OCI-LY3 (cell line): ENCODE data around the gene PBX3.

ENCODE experiments used
- EZH2phosphoT487 ChIP-seq: fragments of 200-600 bp; shearing (Covaris generic); IDR thresholded peaks from 2 replicates; pipeline ENCODE4 v1.6.1; 2018; ENCODE audit warnings: antibody characterized with exemption, mixed run types, low read depth
- TF ChIP-seq, protein P1 (sequence below): fragments of 200-600, 300-600 bp; sonication (generic); IDR thresholded peaks from 2 replicates; pipeline ENCODE4 v1.5.1; 2014; ENCODE audit warnings: antibody characterized with exemption, low read length, low read depth

DNA sequence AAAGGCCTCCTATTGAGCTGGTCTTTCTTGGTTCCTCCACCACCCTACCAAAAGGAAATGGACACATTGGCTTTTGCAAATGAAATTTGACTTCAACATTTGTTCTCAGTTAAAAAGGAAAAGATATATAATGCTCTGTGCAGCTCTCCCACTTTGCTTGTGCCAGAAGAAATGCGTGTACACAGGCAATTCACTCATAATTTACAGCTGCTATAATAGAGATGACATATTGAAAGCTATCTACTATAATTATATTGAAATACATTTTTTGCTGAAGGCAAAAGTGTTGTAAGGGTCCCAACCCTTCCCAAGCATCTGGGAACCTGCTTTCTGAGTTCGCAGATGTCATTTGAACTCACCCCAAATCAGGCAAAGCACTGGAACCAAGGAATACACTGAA is 173.2 kb downstream of the PBX3 start:
- TF ChIP-seq, protein P1, sequence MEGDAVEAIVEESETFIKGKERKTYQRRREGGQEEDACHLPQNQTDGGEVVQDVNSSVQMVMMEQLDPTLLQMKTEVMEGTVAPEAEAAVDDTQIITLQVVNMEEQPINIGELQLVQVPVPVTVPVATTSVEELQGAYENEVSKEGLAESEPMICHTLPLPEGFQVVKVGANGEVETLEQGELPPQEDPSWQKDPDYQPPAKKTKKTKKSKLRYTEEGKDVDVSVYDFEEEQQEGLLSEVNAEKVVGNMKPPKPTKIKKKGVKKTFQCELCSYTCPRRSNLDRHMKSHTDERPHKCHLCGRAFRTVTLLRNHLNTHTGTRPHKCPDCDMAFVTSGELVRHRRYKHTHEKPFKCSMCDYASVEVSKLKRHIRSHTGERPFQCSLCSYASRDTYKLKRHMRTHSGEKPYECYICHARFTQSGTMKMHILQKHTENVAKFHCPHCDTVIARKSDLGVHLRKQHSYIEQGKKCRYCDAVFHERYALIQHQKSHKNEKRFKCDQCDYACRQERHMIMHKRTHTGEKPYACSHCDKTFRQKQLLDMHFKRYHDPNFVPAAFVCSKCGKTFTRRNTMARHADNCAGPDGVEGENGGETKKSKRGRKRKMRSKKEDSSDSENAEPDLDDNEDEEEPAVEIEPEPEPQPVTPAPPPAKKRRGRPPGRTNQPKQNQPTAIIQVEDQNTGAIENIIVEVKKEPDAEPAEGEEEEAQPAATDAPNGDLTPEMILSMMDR, result no peak
- no peak for TF ChIP-seq EZH2phosphoT487
